Transverse colon (tissue), 4 donors: ENCODE data around the gene ACIN1. TPM values are rescaled to one million over a fixed set of nuclear protein-coding genes. Genes with fewer than 3 reads are reported as not detected.

Experiments used
- DNase-seq: peaks from one replicate; pipeline ENCODE4 v3.0.0-alpha.2; 2019
- H3K27ac ChIP-seq, 4 donors: fragments of 200-600 bp; sonication (generic); 2 replicates each; pipeline ENCODE4 v1.5.1; 2016 to 2018; ENCODE audit warnings: inconsistent platforms in 4 of 4
- H3K27me3 ChIP-seq: fragments of 200-600 bp; sonication (generic); 2 replicates; pipeline ENCODE4 v1.5.1; 2017; ENCODE audit warnings: inconsistent platforms
- H3K36me3 ChIP-seq, 4 donors: fragments of 200-600 bp; sonication (generic); 2 replicates each; pipeline ENCODE4 v1.5.1; 2017 to 2019; ENCODE audit warnings: inconsistent platforms in 4 of 4
- H3K4me1 ChIP-seq, 4 donors: fragments of 200-600 bp; sonication (generic); 2 replicates each; pipeline ENCODE4 v1.5.1; 2017 to 2020; ENCODE audit warnings: inconsistent platforms in 4 of 4
- H3K4me3 ChIP-seq, 4 donors: fragments of 200-600 bp; sonication (generic); 1 replicate in 1 of 4; 2 replicates in 3 of 4; pipeline versions ENCODE4 v1.5.1 to v1.6.1; 2017 to 2019; ENCODE audit warnings: inconsistent platforms in 4 of 4
- H3K9me3 ChIP-seq, 2 donors: fragments of 200-600 bp; sonication (generic); 2 replicates each; pipeline ENCODE4 v1.5.1; 2017 to 2019; ENCODE audit warnings: inconsistent platforms in 2 of 2
- EP300 ChIP-seq: sonication (generic); formaldehyde crosslinking; IDR thresholded peaks from one replicate; pipeline ENCODE4 v1.6.1; 2017; ENCODE audit warnings: antibody characterized with exemption, low read depth
- POLR2A ChIP-seq: fragments of 450-650 bp; IDR thresholded peaks from one replicate; pipeline ENCODE4 v1.6.1; 2016; ENCODE audit warnings: antibody characterized with exemption, mild to moderate bottlenecking, moderate library complexity
- POLR2AphosphoS5 ChIP-seq, 3 donors: sonication (generic); formaldehyde crosslinking; IDR thresholded peaks; one replicate each; pipeline ENCODE4 v1.6.1; 2016; ENCODE audit warnings: antibody characterized with exemption in 3 of 3
- WGBS, 2 donors: methylation state at CpG; one replicate each; pipeline ENCODE4 v1.1.5; 2018; ENCODE audit warnings: low coverage in 1 of 2; 5-methylcytosine and 5-hydroxymethylcytosine counted together
- in situ Hi-C, 4 donors: fragments of 200-750 bp; cut with MboI; loops; one replicate each; pipeline versions ENCODE4 v1.15.0 to v1.15.1; 2017; ENCODE audit warnings: low sequenced_read_pairs in 3 of 4, low pct_ligation_motif_present in 1 of 4, low pct_unique_long_range_greater_than_20kb in 1 of 4
- intact Hi-C: fragments of 100-400 bp; cut with DNase I; formaldehyde crosslinking; loops from one replicate; pipeline ENCODE4 v1.15.1; 2023; ENCODE audit warnings: low total_unique reads
- total RNA-seq, 4 donors: library from RNA; depleted of rRNA; stranded (reverse); fragments of >200 nt; gene quantifications; one replicate each; pipeline ENCODE4 v1.1.0, GENCODE V29; 2016
- TF ChIP-seq, protein P1 (sequence below), 5 experiments: fragments of 200-600 bp in 3 of 5; fragments of 450-650 bp in 2 of 5; sonication (generic) in 3 of 5; IDR thresholded peaks; 1 replicate in 2 of 5; 2 replicates in 3 of 5; pipeline ENCODE4 v1.5.1; 2016 to 2017; ENCODE audit warnings: antibody characterized with exemption in 5 of 5, inconsistent platforms in 3 of 5, mild to moderate bottlenecking in 2 of 5, moderate library complexity in 1 of 5

The ACIN1 gene
- total RNA-seq, 4 donors from 2014 or later, result 137 to 303 (median 222) TPM

GRCh38 chr14:23103581-23103980, 8.6 kb upstream of the ACIN1 start:
- no peak overlapping the region for H3K4me3 ChIP-seq
- no peaks in the 10 kb centered on the region for H3K4me1 ChIP-seq
- in situ Hi-C loops (loop anchor here in 3 of 4 donors (25.0 kb wide), 1 partner anchor 184 kb away; the partner anchor contains the start of gene HOMEZ (in 3 of the 3)), intact Hi-C loops (no loop called here)
- TF ChIP-seq POLR2AphosphoS5 (IDR thresholded peaks at IDR 0.05), result no peak
- no peak for TF ChIP-seq POLR2A
- H3K9me3 ChIP-seq, result no peaks in the 10 kb centered on the region
- H3K27me3 ChIP-seq, result no peaks in the 10 kb centered on the region
- H3K36me3 ChIP-seq, result no peaks in the 10 kb centered on the region
- no peak overlapping the region for H3K27ac ChIP-seq
- no peak for DNase-seq
- 91 to 100% methylated on average over 3 to 4 of the region's 4 CpGs for WGBS, 2 donors

DNA sequence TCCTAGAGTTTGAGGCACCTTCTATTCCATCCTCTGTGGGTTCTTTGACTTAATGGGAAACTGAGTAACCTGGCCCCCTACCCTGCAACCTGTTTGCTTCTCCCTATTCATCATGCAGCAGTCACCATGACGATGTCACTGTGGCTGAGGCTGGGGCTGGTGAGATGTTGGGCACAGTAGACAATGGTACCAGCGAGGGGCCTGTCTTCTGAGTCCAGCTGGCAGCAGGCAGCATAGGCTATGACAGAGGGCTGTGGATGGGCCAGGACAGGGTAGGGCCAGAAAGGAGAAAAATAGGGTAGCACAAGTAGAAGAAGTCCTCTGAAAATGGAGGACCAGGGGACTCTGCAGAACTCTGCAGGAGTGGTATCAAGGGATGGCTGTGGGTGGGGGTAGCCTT, 7.9 kb upstream of the ACIN1 start:
- H3K4me3 ChIP-seq, result no peak overlapping the region
- in situ Hi-C loops, result loop anchor here in 3 of 4 donors (25.0 kb wide), 1 partner anchor 184 kb away; the partner anchor contains the start of gene HOMEZ (in 3 of the 3)
- TF ChIP-seq, protein P1, sequence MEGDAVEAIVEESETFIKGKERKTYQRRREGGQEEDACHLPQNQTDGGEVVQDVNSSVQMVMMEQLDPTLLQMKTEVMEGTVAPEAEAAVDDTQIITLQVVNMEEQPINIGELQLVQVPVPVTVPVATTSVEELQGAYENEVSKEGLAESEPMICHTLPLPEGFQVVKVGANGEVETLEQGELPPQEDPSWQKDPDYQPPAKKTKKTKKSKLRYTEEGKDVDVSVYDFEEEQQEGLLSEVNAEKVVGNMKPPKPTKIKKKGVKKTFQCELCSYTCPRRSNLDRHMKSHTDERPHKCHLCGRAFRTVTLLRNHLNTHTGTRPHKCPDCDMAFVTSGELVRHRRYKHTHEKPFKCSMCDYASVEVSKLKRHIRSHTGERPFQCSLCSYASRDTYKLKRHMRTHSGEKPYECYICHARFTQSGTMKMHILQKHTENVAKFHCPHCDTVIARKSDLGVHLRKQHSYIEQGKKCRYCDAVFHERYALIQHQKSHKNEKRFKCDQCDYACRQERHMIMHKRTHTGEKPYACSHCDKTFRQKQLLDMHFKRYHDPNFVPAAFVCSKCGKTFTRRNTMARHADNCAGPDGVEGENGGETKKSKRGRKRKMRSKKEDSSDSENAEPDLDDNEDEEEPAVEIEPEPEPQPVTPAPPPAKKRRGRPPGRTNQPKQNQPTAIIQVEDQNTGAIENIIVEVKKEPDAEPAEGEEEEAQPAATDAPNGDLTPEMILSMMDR (IDR thresholded peaks at IDR 0.05), result no peak
- TF ChIP-seq EP300 (no peak), POLR2AphosphoS5 (IDR thresholded peaks at IDR 0.05) (no peak), POLR2A (no peak)
- H3K9me3 ChIP-seq, result no peaks in the 10 kb centered on the region
- H3K4me1 ChIP-seq, result no peaks in the 10 kb centered on the region
- intact Hi-C loops, result no loop called here
- no peaks in the 10 kb centered on the region for H3K27me3 ChIP-seq
- DNase-seq, result no peak
- H3K27ac ChIP-seq, result no peak overlapping the region
- peaks cover 0 to 6% (median 2%) of the 10 kb centered on the region in 4 donors for H3K36me3 ChIP-seq
- WGBS, 2 donors, result 89% methylated on average over 2 of the region's 2 CpGs; no CpG with 5 or more reads in 1 of the 2 donors

DNA sequence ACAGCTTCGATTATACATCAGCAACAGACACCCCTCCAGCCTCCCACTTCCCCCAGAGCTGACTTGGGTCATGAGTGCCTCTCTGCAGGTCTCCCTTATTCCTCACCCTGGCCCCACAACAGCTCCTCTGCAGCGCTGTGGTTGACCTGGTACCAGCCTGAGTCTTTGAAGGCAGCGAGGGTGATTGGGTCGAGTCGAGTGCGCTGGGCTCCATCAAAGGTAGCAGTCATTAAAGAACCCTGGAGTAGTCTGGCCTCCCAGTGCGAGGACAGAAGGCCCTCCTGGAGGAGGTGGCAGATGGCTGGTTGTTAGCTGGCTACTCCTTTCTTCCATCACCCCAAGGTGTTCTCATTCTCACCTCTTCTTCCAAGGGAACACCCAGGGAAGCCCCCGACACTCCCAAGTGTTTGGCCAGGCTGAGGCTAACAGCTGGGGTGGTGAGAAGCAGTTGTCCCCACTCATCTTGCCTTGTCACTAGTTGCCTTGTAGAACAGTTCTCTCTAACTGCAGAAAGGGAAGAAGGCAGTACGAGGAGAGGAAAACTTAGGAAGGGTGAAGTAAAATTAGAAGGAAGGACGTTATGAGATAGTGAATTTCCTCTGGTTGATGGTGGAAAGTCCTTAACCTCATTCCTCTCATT, 7.2 kb upstream of the ACIN1 start:
- no peaks in the 10 kb centered on the region for H3K9me3 ChIP-seq
- no peak overlapping the region for H3K27ac ChIP-seq
- peaks cover 0 to 6% (median 2%) of the 10 kb centered on the region in 4 donors for H3K36me3 ChIP-seq
- WGBS, 2 donors, result 65 to 78% methylated on average over 2 to 10 of the region's 10 CpGs
- DNase-seq, result no peak
- H3K4me1 ChIP-seq, result peaks cover 4 to 6% (median 5%) of the 10 kb centered on the region in 4 donors
- in situ Hi-C loops, result loop anchor here in 3 of 4 donors (25.0 kb wide), 1 partner anchor 185 kb away; the partner anchor contains the start of gene HOMEZ (in 3 of the 3)
- no peak overlapping the region for H3K4me3 ChIP-seq
- intact Hi-C loops, result no loop called here
- TF ChIP-seq EP300, result no peak
- TF ChIP-seq, protein P1 (IDR thresholded peaks at IDR 0.05), result no peak
- no peak for TF ChIP-seq POLR2A
- TF ChIP-seq POLR2AphosphoS5 (IDR thresholded peaks at IDR 0.05), result no peak
- no peaks in the 10 kb centered on the region for H3K27me3 ChIP-seq

DNA sequence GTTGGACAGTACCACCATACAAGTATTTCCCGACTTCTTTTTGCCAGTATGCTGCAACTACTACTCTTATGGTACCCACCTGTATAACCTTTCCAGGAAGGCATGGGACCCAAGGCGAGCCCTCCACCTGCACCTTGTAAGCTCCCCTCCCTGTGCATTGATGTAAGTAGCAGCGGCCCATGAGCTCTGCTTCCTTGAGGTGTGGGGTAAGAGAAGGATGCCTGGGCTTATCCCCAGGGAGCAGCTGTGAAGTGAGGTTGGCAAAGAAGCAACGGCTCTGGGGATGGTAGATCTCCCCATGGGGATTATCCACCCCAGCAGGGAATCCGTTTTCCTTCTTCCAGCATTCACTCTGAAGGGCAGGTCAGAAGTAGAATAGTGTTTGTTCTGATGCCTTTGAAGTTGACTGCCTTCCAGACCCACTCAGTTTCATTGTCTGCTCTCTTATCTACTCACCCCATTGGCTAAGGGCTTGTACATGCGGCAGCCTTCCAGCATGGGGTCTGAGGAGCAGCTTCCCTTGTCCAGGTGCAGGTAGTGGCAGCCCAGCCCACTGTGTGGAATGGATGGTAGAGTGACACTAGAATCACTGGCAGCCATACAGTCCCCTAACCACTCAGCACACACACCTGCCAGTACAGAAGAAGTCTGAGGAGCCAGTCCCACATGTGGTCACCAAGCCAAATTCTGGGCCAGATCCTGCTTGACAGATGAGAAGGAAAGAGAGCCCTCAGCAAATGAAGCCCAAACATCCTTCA, 6.5 kb upstream of the ACIN1 start:
- WGBS, 2 donors, result 82 to 100% methylated on average over 1 to 6 of the region's 6 CpGs
- in situ Hi-C loops, result loop anchor here in 3 of 4 donors (25.0 kb wide), 1 partner anchor 186 kb away; the partner anchor contains the start of gene HOMEZ (in 3 of the 3)
- no peak for DNase-seq
- Histone ChIP-seq H3K4me3 (no peak overlapping the region), H3K27me3 (no peaks in the 10 kb centered on the region), H3K4me1 (peaks cover 10 to 14% (median 12%) of the 10 kb centered on the region in 4 donors), H3K9me3 (no peaks in the 10 kb centered on the region), H3K27ac (no peak overlapping the region), H3K36me3 (peaks cover 0 to 6% (median 2%) of the 10 kb centered on the region in 4 donors)
- TF ChIP-seq POLR2AphosphoS5 (IDR thresholded peaks at IDR 0.05) (no peak), EP300 (no peak), POLR2A (no peak)
- TF ChIP-seq, protein P1 (IDR thresholded peaks at IDR 0.05), result no peak
- intact Hi-C loops, result no loop called here
